Measurements from ENCODE around the gene NUP210L.
"Not testable (repeated sequence)": the region's sequence is repeated elsewhere in the genome, so short reads cannot be mapped to it uniquely, and the experiment has no call there.

NUP210L gene

GRCh38 chr1:154115180-154115579, 39.7 kb downstream of the NUP210L start:
- no peak for TF ChIP-seq CTCF (IDR thresholded peaks at IDR 0.05; ENCODE audit: control insufficient read depth, insufficient read depth, low read depth, low read length, missing control alignments)
- DNase-seq (ENCODE audit: low read depth) = no peak
- H3K4me3 ChIP-seq (ENCODE audit: control insufficient read depth, low read depth, low read length) = no peak overlapping the region

GRCh38 chr1:154104433-154105082, 50.3 kb downstream of the NUP210L start:
- no peak overlapping the region for H3K4me3 ChIP-seq (ENCODE audit: control insufficient read depth, low read depth, low read length)
- no peak for DNase-seq (ENCODE audit: low read depth)
- TF ChIP-seq CTCF (IDR thresholded peaks at IDR 0.05; ENCODE audit: control insufficient read depth, insufficient read depth, low read depth, low read length, missing control alignments) = no peak

- not testable (repeated sequence) for H3K4me3 ChIP-seq (ENCODE audit: control insufficient read depth, low read depth, low read length); DNase-seq (ENCODE audit: low read depth)
Observed at GRCh38 chr1:154100141-154100540, 54.7 kb downstream of the NUP210L start.

GRCh38 chr1:154097873-154098272, 57.0 kb downstream of the NUP210L start:
- no peak for TF ChIP-seq CTCF (IDR thresholded peaks at IDR 0.05; ENCODE audit: control insufficient read depth, insufficient read depth, low read depth, low read length, missing control alignments)
- H3K4me3 ChIP-seq (ENCODE audit: control insufficient read depth, low read depth, low read length) = no peak overlapping the region

GRCh38 chr1:154095456-154096060, 59.3 kb downstream of the NUP210L start:
- H3K4me3 ChIP-seq (ENCODE audit: control insufficient read depth, low read depth, low read length) = no peak overlapping the region
- no peak for DNase-seq (ENCODE audit: low read depth)

More at GRCh38 chr1:154097873-154098272, 57.0 kb downstream of the NUP210L start:
- DNase-seq (ENCODE audit: low read depth) = no peak

GRCh38 chr1:154094411-154094810, 60.5 kb downstream of the NUP210L start:
- no peak for DNase-seq (ENCODE audit: low read depth)
- H3K4me3 ChIP-seq (ENCODE audit: control insufficient read depth, low read depth, low read length) = no peak overlapping the region
- TF ChIP-seq CTCF (IDR thresholded peaks at IDR 0.05; ENCODE audit: control insufficient read depth, insufficient read depth, low read depth, low read length, missing control alignments) = no peak

More at GRCh38 chr1:154095456-154096060, 59.3 kb downstream of the NUP210L start:
- TF ChIP-seq CTCF (IDR thresholded peaks at IDR 0.05; ENCODE audit: control insufficient read depth, insufficient read depth, low read depth, low read length, missing control alignments) = no peak

GRCh38 chr1:154093699-154094098, 61.2 kb downstream of the NUP210L start:
- no peak for TF ChIP-seq CTCF (IDR thresholded peaks at IDR 0.05; ENCODE audit: control insufficient read depth, insufficient read depth, low read depth, low read length, missing control alignments)
- no peak overlapping the region for H3K4me3 ChIP-seq (ENCODE audit: control insufficient read depth, low read depth, low read length)

More at GRCh38 chr1:154093699-154094098, 61.2 kb downstream of the NUP210L start:
- no peak for DNase-seq (ENCODE audit: low read depth)

Measured in AG09309 (cell line).